K562 (cell line): ENCODE data around the gene TRIO. TPM values are rescaled to one million over a fixed set of nuclear protein-coding genes. Genes with fewer than 3 reads are reported as not detected.
A peak's percentile ranks its signal among the peaks of the same experiment; 100 is the strongest.

Experiments used
- DPF2 ChIP-seq: fragments of 450-650 bp; IDR thresholded peaks from 2 replicates; pipeline ENCODE4 v1.6.1; 2016
- FOXA1 ChIP-seq: fragments of 450-650 bp; IDR thresholded peaks from 2 replicates; pipeline ENCODE4 v1.6.1; 2016; ENCODE audit warnings: mild to moderate bottlenecking, borderline replicate concordance
- GATAD2B ChIP-seq: fragments of 450-650 bp; IDR thresholded peaks from 2 replicates; pipeline ENCODE4 v1.6.1; 2017; ENCODE audit warnings: mild to moderate bottlenecking, borderline replicate concordance
- ID3 ChIP-seq, 2 experiments: fragments of 250-450 bp in 1 of 2; fragments of 450-650 bp in 1 of 2; sonication (Bioruptor Pico) in 1 of 2; IDR thresholded peaks; 2 replicates each; pipeline versions ENCODE4 v1.6.1 to v1.8.0; 2016 to 2021; ENCODE audit warnings: mild to moderate bottlenecking in 2 of 2, moderate library complexity in 2 of 2, missing compliant biosample characterization in 1 of 2, missing genetic modification characterization in 1 of 2
- NFATC3 ChIP-seq: fragments of 450-650 bp; IDR thresholded peaks from 2 replicates; pipeline ENCODE4 v1.6.1; 2017; ENCODE audit warnings: mild to moderate bottlenecking
- SMARCA5 ChIP-seq: fragments of 450-650 bp; IDR thresholded peaks from 2 replicates; pipeline ENCODE4 v1.6.1; 2016
- STAT5B ChIP-seq: fragments of 250-450 bp; sonication (Bioruptor Pico); IDR thresholded peaks from 2 replicates; pipeline ENCODE4 v1.8.0; 2021; ENCODE audit warnings: mild to moderate bottlenecking, inconsistent platforms
- THRA ChIP-seq: fragments of 450-650 bp; IDR thresholded peaks from 2 replicates; pipeline ENCODE4 v1.6.1; 2017; ENCODE audit warnings: mild to moderate bottlenecking, moderate library complexity
- TRIM24 ChIP-seq, 2 experiments: fragments of 450-650 bp; IDR thresholded peaks; 2 replicates each; pipeline ENCODE4 v1.6.1; 2016
- ZNF277 ChIP-seq: fragments of 250-450 bp; sonication (Bioruptor Pico); IDR thresholded peaks from 2 replicates; pipeline ENCODE4 v1.8.0; 2022; ENCODE audit warnings: inconsistent platforms, mild to moderate bottlenecking, moderate library complexity, borderline replicate concordance
- ZNF318 ChIP-seq, 2 experiments: fragments of 450-650 bp; IDR thresholded peaks; 2 replicates each; pipeline ENCODE4 v1.6.1; 2016; ENCODE audit warnings: mild to moderate bottlenecking in 2 of 2, borderline replicate concordance in 1 of 2, low read depth in 1 of 2, moderate library complexity in 1 of 2
- ZNF764 ChIP-seq: fragments of 250-450 bp; sonication (Bioruptor Pico); IDR thresholded peaks from 2 replicates; pipeline ENCODE4 v1.4.0; 2020; ENCODE audit warnings: low read depth, mild to moderate bottlenecking, moderate library complexity
- polyA plus RNA-seq, 8 experiments: library from polyadenylated mRNA; depleted of rRNA in 4 of 8; stranded (reverse) in 5 of 8; unstranded in 3 of 8; fragments of >200 nt; fragmentation: Nextera tagmentation in 2 of 8; fragmentation: Illumina TruSeq in 1 of 8; extraction: Ambion mirVana in 2 of 8; extraction: Trizol in 1 of 8; gene quantifications; 2 replicates each; pipeline versions ENCODE4 v1.2.1 to v1.2.3, GENCODE V29; 2011 to 2014; ENCODE audit warnings: inconsistent platforms in 1 of 8, missing spikeins in 1 of 8
- total RNA-seq, 7 experiments: library from RNA; depleted of rRNA in 6 of 7; stranded (reverse); fragments of >200 nt in 6 of 7; fragmentation: Illumina TruSeq in 2 of 7; extraction: Trizol in 2 of 7; gene quantifications; 2 replicates each; pipeline versions ENCODE4 v1.2.1 to v1.2.3, GENCODE V29; 2011 to 2021; ENCODE audit warnings: low replicate concordance in 1 of 7

The TRIO gene
- total and polyA plus RNA-seq, 9 of the 15 experiments (the other 6 are each of a cell fraction or from before 2014, with no cell fraction given), result 0.24 to 5.0 (median 1.1) TPM

- TF ChIP-seq ZNF318 (IDR thresholded peaks at IDR 0.05; ENCODE audit: borderline replicate concordance in 1 of 2, low read depth in 1 of 2) (no peak), TRIM24 (IDR thresholded peaks at IDR 0.05) (no peak), ID3 (CRISPR knock-in tag; IDR thresholded peaks at IDR 0.05) (no peak), ID3 (tag; IDR thresholded peaks at IDR 0.05) (no peak), NFATC3 (no peak), DPF2 (0 out of 2 replicates have a peak, but pooled peaks have one; percentile 34), THRA (no peak), STAT5B (CRISPR knock-in tag) (no peak), FOXA1 (no peak), SMARCA5 (no peak), ZNF764 (CRISPR knock-in tag) (no peak), ZNF277 (CRISPR knock-in tag) (no peak), GATAD2B (no peak)
- TF ChIP-seq, all 486 proteins: peak for 22
Observed at GRCh38 chr5:14281746-14282181, 138.6 kb downstream of the TRIO start (continued).
